VCaP (cell line): ENCODE measurements around the gene MRPL23.

Source experiments
- H3K27ac ChIP-seq: fragments of 450-650 bp; 2 replicates; pipeline ENCODE4 v1.5.1; 2017
- TF ChIP-seq, protein P1 (sequence below): fragments of 450-650 bp; conservative IDR thresholded peaks from 2 replicates; pipeline ENCODE4 v1.5.1; 2017; ENCODE audit warnings: mild to moderate bottlenecking, moderate library complexity

The MRPL23 gene

DNA sequence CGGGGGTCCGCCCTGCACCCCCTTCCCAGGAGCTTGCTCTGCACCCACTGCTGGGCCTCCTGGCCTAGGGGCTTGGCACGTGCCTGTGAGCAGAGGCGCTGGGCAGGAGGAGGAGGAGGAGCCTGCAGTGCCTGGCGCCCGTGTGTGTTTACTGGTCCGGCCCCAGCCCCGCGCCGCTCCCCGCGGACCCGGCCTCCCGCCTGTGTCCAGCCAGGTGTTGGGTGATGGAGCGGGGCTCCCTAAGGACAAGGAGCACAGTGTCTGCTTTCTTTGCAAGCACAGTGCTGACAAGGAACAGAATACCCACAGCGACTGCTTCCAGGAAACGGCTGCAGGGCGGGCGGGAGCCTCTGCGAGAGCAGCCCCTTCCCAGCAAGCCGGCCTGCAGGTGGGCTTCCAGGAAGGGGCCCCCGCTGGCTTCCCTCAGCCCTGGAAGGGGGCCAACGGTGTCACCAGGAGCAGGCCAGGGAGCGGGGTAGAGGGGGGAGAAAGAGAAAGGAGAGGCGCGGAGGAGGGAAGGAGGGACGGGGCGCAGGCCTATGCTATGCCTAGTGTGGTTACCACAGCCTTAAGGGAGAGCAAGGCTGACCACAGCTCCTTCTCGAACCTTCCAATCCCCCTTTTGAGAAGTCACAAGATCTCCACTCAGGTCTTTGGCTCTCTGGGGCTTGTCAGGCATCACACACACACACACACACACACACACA is 43.9 kb downstream of the MRPL23 start:
- TF ChIP-seq, protein P1, sequence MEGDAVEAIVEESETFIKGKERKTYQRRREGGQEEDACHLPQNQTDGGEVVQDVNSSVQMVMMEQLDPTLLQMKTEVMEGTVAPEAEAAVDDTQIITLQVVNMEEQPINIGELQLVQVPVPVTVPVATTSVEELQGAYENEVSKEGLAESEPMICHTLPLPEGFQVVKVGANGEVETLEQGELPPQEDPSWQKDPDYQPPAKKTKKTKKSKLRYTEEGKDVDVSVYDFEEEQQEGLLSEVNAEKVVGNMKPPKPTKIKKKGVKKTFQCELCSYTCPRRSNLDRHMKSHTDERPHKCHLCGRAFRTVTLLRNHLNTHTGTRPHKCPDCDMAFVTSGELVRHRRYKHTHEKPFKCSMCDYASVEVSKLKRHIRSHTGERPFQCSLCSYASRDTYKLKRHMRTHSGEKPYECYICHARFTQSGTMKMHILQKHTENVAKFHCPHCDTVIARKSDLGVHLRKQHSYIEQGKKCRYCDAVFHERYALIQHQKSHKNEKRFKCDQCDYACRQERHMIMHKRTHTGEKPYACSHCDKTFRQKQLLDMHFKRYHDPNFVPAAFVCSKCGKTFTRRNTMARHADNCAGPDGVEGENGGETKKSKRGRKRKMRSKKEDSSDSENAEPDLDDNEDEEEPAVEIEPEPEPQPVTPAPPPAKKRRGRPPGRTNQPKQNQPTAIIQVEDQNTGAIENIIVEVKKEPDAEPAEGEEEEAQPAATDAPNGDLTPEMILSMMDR = no peak
- no peak overlapping the region for H3K27ac ChIP-seq

DNA sequence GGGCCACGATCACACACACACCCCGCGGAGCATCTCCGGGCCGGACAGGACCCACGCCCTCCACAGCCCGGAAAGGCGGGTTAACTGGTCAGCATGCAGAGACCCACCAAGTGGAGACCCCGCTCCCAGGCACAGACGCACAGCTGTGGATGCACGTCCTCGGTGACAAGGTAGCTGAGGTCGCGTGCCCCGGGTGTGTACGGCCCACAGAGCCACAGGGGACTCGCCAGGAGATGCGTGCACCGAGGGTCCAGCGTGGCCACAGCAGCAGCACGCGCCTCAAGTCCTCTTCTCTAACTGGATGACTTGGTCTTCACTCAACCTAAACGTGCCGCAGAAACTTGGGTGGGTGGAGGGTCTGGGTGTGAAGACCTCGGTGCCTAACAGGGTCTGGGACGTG is 45.0 kb downstream of the MRPL23 start:
- TF ChIP-seq, protein P1 = no peak
- no peak overlapping the region for H3K27ac ChIP-seq

DNA sequence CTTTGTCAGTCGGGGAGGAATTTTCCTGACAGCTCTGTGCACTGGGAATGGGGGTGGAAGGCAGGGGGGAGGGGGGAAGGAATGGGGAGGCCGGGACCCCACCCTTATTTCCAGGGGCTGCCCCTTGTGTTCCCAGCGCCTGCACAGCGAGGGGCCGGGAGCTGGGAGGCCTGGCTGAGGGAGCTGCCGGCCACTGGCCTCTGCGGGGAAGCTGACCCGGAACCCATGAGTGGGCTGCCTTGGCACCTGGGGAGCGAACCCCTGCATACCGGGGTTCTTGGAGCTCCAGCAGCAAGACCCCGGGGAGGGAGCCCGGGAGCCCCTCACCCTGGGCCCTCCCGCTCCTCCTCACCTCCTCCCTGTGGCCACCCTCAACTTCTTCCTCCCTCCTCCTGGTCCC is 47.0 kb downstream of the MRPL23 start:
- no peak overlapping the region for H3K27ac ChIP-seq
- TF ChIP-seq, protein P1 = no peak

DNA sequence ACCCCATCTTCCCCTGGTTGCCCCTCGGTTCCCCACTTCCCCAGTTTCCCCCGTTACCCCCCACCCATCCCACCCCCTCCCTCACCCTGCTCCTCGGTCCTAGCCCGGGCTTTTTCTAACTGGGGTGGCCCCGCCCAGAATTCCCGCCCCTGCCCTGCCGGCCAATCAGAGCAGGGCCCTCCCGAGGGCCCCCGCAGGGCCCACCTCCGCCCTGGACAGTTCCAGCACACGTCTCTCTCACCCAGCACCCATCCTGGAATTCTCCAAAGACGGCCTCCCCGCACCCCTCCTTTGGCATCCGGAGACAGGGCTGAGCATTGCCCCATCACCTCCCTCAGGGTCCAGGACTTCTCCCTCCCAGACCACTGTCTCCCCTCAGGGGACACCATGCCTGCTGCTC is 50.6 kb downstream of the MRPL23 start, which contains the start of gene H19:
Gene H19, minus strand, starts transcription at position 88 of the 400 bp plus-strand sequence.
- no peak within 1 kb of the TSS for H3K27ac ChIP-seq
- TF ChIP-seq, protein P1 = no peak

DNA sequence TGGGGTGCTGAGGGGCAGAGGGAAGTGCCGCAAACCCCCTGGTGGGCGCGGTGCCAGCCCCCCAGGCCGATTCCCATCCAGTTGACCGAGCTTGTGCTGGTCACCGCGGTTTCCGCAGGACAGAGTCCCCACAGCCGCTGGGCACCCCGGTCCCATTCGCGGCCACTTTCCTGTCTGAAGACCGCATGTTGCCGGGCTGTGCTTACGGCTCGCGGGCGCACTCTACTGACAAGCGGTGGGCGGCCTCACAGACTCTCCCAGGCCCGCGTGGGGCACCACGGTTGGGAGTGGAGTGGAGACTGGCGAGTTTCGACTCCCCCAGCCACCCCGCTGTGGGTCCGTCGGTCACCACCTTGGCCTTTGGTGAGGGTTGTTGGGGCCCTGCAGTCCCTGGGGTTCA is 51.2 kb downstream of the MRPL23 start:
- TF ChIP-seq, protein P1 = no peak
- H3K27ac ChIP-seq = no peak overlapping the region

DNA sequence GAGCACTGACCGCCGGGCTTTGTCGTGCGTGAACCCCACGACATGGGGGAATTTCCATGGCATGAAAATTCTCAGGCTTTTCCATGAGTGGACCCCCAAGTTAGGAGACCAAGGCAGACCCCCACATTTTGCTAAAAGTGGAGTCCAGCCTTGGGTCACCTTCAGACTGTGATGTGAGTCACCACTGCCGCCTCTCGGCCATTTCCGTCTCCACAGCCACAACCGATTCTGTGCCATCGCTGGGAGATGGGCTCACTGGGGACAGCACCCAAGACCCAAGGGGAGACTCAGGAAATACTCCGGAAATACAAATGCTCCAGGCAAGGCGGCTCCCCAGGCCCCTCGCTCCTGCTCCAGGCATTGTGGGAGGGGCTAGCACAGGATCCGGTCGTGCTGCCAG is 51.7 kb downstream of the MRPL23 start:
- no peak overlapping the region for H3K27ac ChIP-seq
- TF ChIP-seq, protein P1 = no peak

DNA sequence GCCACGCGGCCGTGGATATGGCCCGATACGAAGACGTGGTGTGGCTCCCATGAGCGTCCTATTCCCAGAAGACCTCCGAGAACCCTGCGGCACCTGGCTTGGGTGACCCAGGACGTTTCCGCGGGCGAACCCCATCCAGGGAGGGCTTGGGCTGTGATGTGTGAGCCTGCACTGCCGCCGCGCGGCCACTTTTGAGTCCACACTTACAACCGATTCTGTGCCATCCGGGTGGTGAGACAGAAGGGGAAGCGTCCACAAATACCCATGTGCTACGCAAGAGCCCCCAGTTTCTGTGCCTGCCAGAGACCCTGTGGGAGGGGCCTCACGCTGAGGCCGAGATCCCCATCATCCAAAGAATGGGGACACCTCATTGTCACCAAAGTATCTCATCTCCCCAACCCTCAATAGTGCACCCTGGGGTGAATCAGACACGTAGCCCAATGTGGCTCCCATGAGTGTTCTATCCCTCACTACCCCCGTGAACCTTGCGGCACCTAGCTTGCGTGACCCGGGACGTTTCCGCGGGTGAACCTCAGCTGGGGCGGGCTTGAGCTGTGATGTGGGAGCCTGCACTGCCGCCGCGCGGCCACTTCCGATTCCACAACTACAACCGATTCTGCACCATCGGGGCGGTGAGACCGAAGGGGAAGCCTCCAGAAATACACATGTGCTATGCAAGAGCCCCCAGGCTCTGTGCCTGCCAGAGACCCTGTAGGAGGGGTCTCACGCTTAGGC is 55.1 kb downstream of the MRPL23 start:
- H3K27ac ChIP-seq = no peak overlapping the region
- TF ChIP-seq, protein P1 = no peak
